SIG-M5 treated with dmso at 0.1 percent for 504 hours (cell line): ENCODE results near the gene GHRH.
A peak's percentile ranks its signal among the peaks of the same experiment; 100 is the strongest.

Experiments
- DNase-seq: peaks from one replicate; lab custom pipeline; 2025; ENCODE audit not compliant: unreplicated experiment; lab: John Stamatoyannopoulos, UW

Gene GHRH

DNA sequence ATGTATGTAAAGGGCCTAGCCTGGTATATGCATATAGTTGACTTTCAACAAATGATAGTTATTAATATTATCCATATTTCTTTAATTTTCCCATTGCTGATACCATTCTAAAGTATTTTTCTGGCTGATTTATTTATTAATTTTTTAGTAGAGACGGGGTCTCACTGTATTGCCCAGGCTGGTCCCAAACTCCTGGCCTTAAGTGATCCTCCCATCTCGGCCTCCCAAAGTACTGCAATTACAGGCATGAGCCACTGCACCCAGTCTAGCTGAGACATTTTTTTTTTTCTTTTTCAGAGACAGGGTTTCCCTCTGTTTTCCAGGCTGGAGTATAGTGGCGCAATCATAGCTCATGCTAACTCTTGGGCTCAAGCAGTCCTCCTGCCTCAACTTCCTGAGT is 52.4 kb downstream of the GHRH start:
- DNase-seq, result no peak

DNA sequence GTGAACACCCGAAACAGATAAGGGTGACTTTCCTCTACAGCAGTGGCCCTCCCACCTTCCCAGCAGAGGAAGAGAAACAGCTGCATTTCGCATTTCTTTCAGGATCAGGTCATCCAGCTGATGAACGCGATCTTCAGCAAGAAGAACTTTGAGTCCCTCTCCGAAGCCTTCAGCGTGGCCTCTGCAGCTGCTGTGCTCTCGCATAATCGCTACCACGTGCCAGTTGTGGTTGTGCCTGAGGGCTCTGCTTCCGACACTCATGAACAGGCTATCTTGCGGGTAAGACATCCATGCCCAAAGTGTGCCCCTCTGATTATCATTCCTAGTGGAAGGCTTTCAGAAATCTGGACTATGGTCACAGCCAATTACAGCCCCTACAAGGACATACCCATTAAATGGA is 54.4 kb downstream of the GHRH start:
- DNase-seq, result no peak

DNA sequence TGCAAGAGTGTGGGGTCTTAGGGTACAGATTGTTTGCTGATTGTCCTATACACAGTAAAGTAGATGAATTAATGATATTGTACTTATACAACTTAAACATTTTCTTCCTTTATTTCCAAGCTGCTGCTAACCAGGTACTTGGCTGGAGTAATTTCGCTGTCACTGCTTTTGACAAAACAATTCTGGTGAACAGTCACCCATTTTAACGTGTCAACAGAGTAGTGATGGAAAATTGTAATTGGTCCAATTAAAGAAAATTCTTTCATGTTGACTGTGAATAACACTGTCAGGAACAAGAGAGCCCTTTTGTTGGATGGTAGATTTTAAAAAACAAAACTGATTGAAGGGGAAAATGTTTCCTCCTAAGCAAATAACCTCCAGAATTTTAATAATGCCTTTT is 55.8 kb downstream of the GHRH start:
- DNase-seq, result no peak

DNA sequence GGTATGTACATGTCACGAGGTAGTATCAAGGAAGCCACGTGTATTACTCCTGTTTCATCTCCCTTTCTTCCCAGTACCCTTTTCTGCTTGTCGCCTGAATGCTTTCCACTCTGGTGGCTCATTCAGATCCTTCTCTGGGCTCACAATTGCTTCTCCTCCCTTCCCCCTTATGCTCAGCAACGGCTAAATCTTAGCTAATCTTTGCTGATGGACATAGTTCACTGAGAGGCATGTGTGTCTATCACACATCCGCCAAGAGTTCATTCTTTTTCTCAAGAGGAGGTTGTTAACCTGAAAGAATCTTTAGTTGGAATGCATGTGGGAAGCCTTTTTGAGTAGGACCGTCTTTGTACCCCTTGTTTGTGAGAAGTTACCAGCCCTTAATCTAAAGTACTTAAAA is 56.5 kb downstream of the GHRH start:
- DNase-seq, result no peak

DNA sequence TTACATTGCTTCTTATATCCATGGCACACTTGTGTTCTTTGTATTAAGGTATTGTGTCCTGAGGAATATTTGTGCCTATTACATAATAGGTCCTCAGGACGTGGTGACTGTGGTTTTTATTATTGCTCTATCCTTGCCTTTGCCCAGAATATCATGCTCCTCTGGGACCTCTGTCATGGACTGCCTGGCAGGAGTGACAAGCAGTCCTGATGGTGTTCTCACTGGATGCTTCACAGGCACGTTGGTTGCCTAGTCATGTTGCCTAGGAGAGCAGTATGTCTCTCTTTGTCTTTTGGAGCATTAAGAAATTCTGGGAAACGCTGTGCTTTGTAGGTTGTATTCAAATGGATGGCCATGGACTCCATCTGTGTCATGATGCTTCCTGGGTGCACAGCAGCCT is 57.6 kb downstream of the GHRH start:
- no peak for DNase-seq

DNA sequence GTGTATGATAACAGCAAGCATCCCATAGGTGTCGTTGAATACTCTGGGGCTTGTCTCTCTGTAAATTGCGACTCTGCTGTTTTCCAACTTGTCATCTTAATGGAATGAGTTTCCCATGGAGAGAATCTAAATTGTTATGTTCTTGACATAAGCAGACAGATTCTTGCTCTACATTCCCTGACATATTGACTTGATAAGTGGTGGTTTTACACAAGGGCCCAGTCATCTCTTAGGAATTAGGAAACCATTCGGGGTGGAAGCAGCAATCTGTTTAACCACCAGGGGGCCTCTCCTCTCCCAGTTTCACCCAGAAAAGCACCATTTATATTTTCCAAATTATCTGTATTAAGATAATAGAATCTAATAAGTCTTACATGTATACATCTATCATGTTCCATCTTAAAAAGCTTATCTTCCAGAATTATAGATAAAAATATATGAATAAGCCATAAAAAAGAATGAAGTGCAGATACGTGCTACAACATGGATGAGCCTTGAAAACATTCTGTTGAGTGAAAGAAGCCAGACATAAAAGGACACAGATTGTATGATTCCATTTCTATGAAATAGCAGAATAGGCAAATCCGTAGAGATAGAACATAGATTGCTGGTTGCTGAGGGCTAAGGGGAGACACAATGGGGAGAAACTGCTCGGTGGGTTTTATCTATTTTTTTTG is 59.2 kb downstream of the GHRH start:
- DNase-seq, result peak; percentile 75

DNA sequence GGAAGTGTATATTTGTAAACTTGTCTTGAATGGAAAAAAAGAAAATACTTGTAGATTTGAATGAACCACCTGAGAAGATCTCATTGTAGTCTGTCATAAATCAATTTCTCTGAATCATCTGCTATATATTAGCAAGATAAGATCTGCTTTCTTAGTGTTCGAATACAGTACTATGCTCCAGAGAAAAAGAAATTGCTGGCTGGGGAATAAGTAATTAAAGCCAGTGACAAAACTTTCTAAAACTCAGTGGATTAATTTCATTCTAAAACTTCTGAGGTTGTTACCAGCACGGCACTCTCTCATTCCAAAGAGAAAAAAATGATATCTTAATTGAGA is 59.8 kb downstream of the GHRH start:
- DNase-seq, result no peak
